A549 (cell line): ENCODE measurements around the gene PTPRF. TPM values are rescaled to one million over a fixed set of nuclear protein-coding genes. Genes with fewer than 3 reads are reported as not detected.

Experiments
- ATAC-seq, 2 experiments: fragments of 200-7000 bp in 1 of 2; fragments of >200 bp in 1 of 2; cut with Nextera tagmentation in 1 of 2; cut with Tn5 transposase in 1 of 2; 3 replicates each; pipeline versions ENCODE4 v1.8.0 to v1.9.1; 2018 to 2020; ENCODE audit warnings: mild to moderate bottlenecking in 1 of 2, moderate library complexity in 1 of 2
- CTCF ChIA-PET: fragments of 300-600 bp; sonication (Branson Sonifier 250); formaldehyde crosslinking; extraction: SDS; loops from one replicate; lab custom pipeline; 2021; ENCODE audit warnings: antibody characterized with exemption, inconsistent platforms; lab: Yijun Ruan, JAX
- POLR2A ChIA-PET: fragments of 350-600 bp; formaldehyde crosslinking; extraction: SDS; loops from one replicate; lab custom pipeline; 2021; ENCODE audit warnings: antibody characterized with exemption, inconsistent platforms; lab: Yijun Ruan, JAX
- DNase-seq, 2 experiments: peaks; one replicate each; pipeline versions ENCODE4 v3.0.0 to v3.0.0-alpha.2; 2011 to 2016; ENCODE audit warnings: low read depth in 1 of 2, low spot score in 1 of 2
- FAIRE-seq: peaks from 2 replicates; lab custom pipeline; 2011; peaks lifted over from hg19 to GRCh38; lab: Jason Lieb, UNC
- H3K27ac ChIP-seq, 2 experiments: fragments of >200 bp; sonication (Bioruptor Twin); formaldehyde crosslinking; 3 replicates each; pipeline ENCODE4 v1.5.1; 2016 to 2017
- H3K4me1 ChIP-seq: fragments of >200 bp; sonication (Bioruptor Twin); formaldehyde crosslinking; 3 replicates; pipeline ENCODE4 v1.6.1; 2016
- H3K4me2 ChIP-seq: fragments of >200 bp; sonication (Bioruptor Twin); formaldehyde crosslinking; 3 replicates; pipeline ENCODE4 v1.6.1; 2016
- H3K4me3 ChIP-seq: fragments of >200 bp; sonication (Bioruptor Twin); formaldehyde crosslinking; 3 replicates; pipeline ENCODE4 v1.5.1; 2016
- H3K9me3 ChIP-seq: fragments of >200 bp; sonication (Bioruptor Twin); formaldehyde crosslinking; 3 replicates; pipeline ENCODE4 v1.6.1; 2016
- ATOH8 ChIP-seq: fragments of 250-450 bp; sonication (Bioruptor Pico); IDR thresholded peaks from 2 replicates; pipeline ENCODE4 v1.5.0; 2020; ENCODE audit warnings: low read depth, mild to moderate bottlenecking, moderate library complexity
- CBX2 ChIP-seq: fragments of 200-600 bp; sonication (generic); IDR thresholded peaks from 2 replicates; pipeline ENCODE4 v1.6.1; 2016; ENCODE audit warnings: low read depth, mild to moderate bottlenecking, borderline replicate concordance
- CBX8 ChIP-seq: fragments of 200-600 bp; sonication (generic); IDR thresholded peaks from 2 replicates; pipeline ENCODE4 v1.6.1; 2016
- CEBPB ChIP-seq, 2 experiments: fragments of >200 bp in 1 of 2; sonication (Bioruptor Twin) in 1 of 2; formaldehyde crosslinking in 1 of 2; IDR thresholded peaks; 2 replicates each; pipeline ENCODE4 v1.6.1; 2012 to 2016
- CHD2 ChIP-seq: fragments of 150-350 bp; IDR thresholded peaks from 2 replicates; pipeline ENCODE4 v1.6.1; 2014; ENCODE audit warnings: low read length; ENCODE audit not compliant: partially characterized antibody
- CTCF ChIP-seq: fragments of >200 bp; sonication (Bioruptor Twin); formaldehyde crosslinking; IDR thresholded peaks from 3 replicates; pipeline ENCODE4 v1.5.1; 2016
- EHF ChIP-seq: fragments of 250-450 bp; sonication (Bioruptor Pico); IDR thresholded peaks from 2 replicates; pipeline ENCODE4 v1.5.0; 2020; ENCODE audit warnings: mild to moderate bottlenecking
- EHMT2 ChIP-seq: fragments of 200-600 bp; sonication (generic); IDR thresholded peaks from 2 replicates; pipeline ENCODE4 v1.6.1; 2016; ENCODE audit warnings: antibody characterized with exemption, low read depth, mild to moderate bottlenecking, moderate library complexity
- EP300 ChIP-seq, 2 experiments: fragments of >200 bp; sonication (Bioruptor Twin); formaldehyde crosslinking; IDR thresholded peaks; 2 replicates in 1 of 2; 3 replicates in 1 of 2; pipeline ENCODE4 v1.6.1; 2016 to 2017
- FOSL2 ChIP-seq, 2 experiments: fragments of 450-650 bp in 1 of 2; fragments of >200 bp in 1 of 2; sonication (Bioruptor Twin) in 1 of 2; formaldehyde crosslinking; IDR thresholded peaks; 2 replicates each; pipeline versions ENCODE4 v1.5.0 to v1.6.1; 2016 to 2020; ENCODE audit warnings: mild to moderate bottlenecking in 1 of 2, moderate library complexity in 1 of 2
- GATA3 ChIP-seq: IDR thresholded peaks from 2 replicates; pipeline ENCODE4 v1.6.1; 2012; ENCODE audit warnings: borderline replicate concordance
- HEYL ChIP-seq: fragments of 250-450 bp; sonication (Bioruptor Pico); IDR thresholded peaks from 2 replicates; pipeline ENCODE4 v1.8.0; 2021; ENCODE audit warnings: mild to moderate bottlenecking, moderate library complexity
- HOXA7 ChIP-seq: fragments of 250-450 bp; sonication (Bioruptor Pico); IDR thresholded peaks from 2 replicates; pipeline ENCODE4 v1.5.0; 2020; ENCODE audit warnings: mild to moderate bottlenecking, moderate library complexity
- NFE2L2 ChIP-seq: fragments of 150-350 bp; conservative IDR thresholded peaks from 2 replicates; pipeline ENCODE4 v1.6.1; 2014; ENCODE audit warnings: low read length
- POLR2AphosphoS2 ChIP-seq: conservative IDR thresholded peaks from 2 replicates; pipeline ENCODE4 v1.6.1; 2012; ENCODE audit warnings: low read length, improper control_type of control experiment, inconsistent platforms
- RAD21 ChIP-seq, 2 experiments: fragments of >200 bp in 1 of 2; sonication (Bioruptor Twin) in 1 of 2; formaldehyde crosslinking in 1 of 2; IDR thresholded peaks in 1 of 2; conservative IDR thresholded peaks in 1 of 2; 2 replicates in 1 of 2; 3 replicates in 1 of 2; pipeline ENCODE4 v1.6.1; 2012 to 2018; ENCODE audit warnings: inconsistent platforms in 1 of 2
- RARB ChIP-seq: fragments of 250-450 bp; sonication (Bioruptor Pico); IDR thresholded peaks from 2 replicates; pipeline ENCODE4 v1.8.0; 2021; ENCODE audit warnings: mild to moderate bottlenecking, moderate library complexity
- SMC3 ChIP-seq: fragments of >200 bp; sonication (Bioruptor Twin); formaldehyde crosslinking; IDR thresholded peaks from 3 replicates; pipeline ENCODE4 v1.6.1; 2018; ENCODE audit warnings: inconsistent platforms
- ZC3H11A ChIP-seq: fragments of 450-650 bp; IDR thresholded peaks from 2 replicates; pipeline ENCODE4 v1.6.1; 2014; ENCODE audit warnings: antibody characterized with exemption, mild to moderate bottlenecking
- ZNF302 ChIP-seq: fragments of 250-450 bp; sonication (Bioruptor Pico); IDR thresholded peaks from 2 replicates; pipeline ENCODE4 v1.9.0; 2021; ENCODE audit warnings: inconsistent platforms, mild to moderate bottlenecking, moderate library complexity
- ZSCAN20 ChIP-seq: fragments of 250-450 bp; sonication (Bioruptor Pico); IDR thresholded peaks from 2 replicates; pipeline ENCODE4 v1.8.0; 2022; ENCODE audit warnings: mild to moderate bottlenecking, moderate library complexity
- WGBS: methylation state at CpG from one replicate; pipeline ENCODE4 v1.1.6; 2017; ENCODE audit errors: missing lambda C conversion rate; 5-methylcytosine and 5-hydroxymethylcytosine counted together
- polyA plus RNA-seq, 4 experiments: library from polyadenylated mRNA; depleted of rRNA in 3 of 4; stranded (reverse); fragments of >200 nt; fragmentation: RNase III in 1 of 4; extraction: RNeasy Plus Mini Kit Qiagen cat#74134 plus additional on column Dnase treatment in 1 of 4; gene quantifications; 2 replicates in 3 of 4; 3 replicates in 1 of 4; pipeline ENCODE4 v1.2.3, GENCODE V29; 2011 to 2017
- TF ChIP-seq, protein P1 (sequence below): fragments of 150-350 bp; IDR thresholded peaks from 2 replicates; pipeline ENCODE4 v1.6.1; 2014; ENCODE audit warnings: low read depth, mild to moderate bottlenecking, low read length

The PTPRF gene
- polyA plus RNA-seq, 2 of the 4 experiments (the other 2 are of a cell fraction), result 68.5 to 96.5 TPM

GRCh38 chr1:43592974-43593683 is 62.4 kb downstream of the PTPRF start:
- no peaks in the 10 kb centered on the region for H3K4me1 ChIP-seq
- H3K27ac ChIP-seq, result no peak overlapping the region
- no peak for DNase-seq
- no peak for TF ChIP-seq ZSCAN20 (CRISPR knock-in tag)
- TF ChIP-seq CBX2, result no peak
- no peak for TF ChIP-seq RARB
- TF ChIP-seq GATA3, result no peak
- no peak for TF ChIP-seq HOXA7 (CRISPR knock-in tag)
- no peak for TF ChIP-seq CHD2
- no peak for TF ChIP-seq POLR2AphosphoS2
- no peak for TF ChIP-seq ZNF302
- TF ChIP-seq HEYL (CRISPR knock-in tag), result no peak
- no peak for TF ChIP-seq CTCF
- no peak for TF ChIP-seq ZC3H11A
- no peak for TF ChIP-seq EP300 (IDR thresholded peaks at IDR 0.05)
- TF ChIP-seq SMC3, result no peak
- TF ChIP-seq, all 56 proteins: peak for 0
- POLR2A ChIA-PET, result no interaction called here
- ATAC-seq (no peak), FAIRE-seq (no peak)
- Histone ChIP-seq H3K4me2 (no peak overlapping the region), H3K4me3 (no peak overlapping the region), H3K9me3 (no peaks in the 10 kb centered on the region)
- CTCF ChIA-PET, result no interaction called here
- 100% methylated on average over 3 of the region's 16 CpGs for WGBS

- no peak for ATAC-seq
- Histone ChIP-seq H3K4me3 (no peak overlapping the region), H3K9me3 (no peaks in the 10 kb centered on the region), H3K27ac (no peak overlapping the region), H3K4me2 (no peak overlapping the region), H3K4me1 (no peaks in the 10 kb centered on the region)
- no peak for FAIRE-seq
- ChIA-PET POLR2A (no interaction called here), CTCF (interaction anchor here (1.1 kb wide), 1 partner anchor 18 kb away, joined by 3 read pairs; no protein-coding TSS in a partner anchor)
- TF ChIP-seq FOSL2 (IDR thresholded peaks at IDR 0.05), result no peak
- no peak for TF ChIP-seq FOSL2 (CRISPR knock-in tag; IDR thresholded peaks at IDR 0.05)
- TF ChIP-seq EHMT2, result no peak
- TF ChIP-seq CBX8, result no peak
- TF ChIP-seq HOXA7 (CRISPR knock-in tag), result no peak
- no peak for TF ChIP-seq ZNF302
- TF ChIP-seq CEBPB (IDR thresholded peaks at IDR 0.05), result no peak
- TF ChIP-seq, protein P1, sequence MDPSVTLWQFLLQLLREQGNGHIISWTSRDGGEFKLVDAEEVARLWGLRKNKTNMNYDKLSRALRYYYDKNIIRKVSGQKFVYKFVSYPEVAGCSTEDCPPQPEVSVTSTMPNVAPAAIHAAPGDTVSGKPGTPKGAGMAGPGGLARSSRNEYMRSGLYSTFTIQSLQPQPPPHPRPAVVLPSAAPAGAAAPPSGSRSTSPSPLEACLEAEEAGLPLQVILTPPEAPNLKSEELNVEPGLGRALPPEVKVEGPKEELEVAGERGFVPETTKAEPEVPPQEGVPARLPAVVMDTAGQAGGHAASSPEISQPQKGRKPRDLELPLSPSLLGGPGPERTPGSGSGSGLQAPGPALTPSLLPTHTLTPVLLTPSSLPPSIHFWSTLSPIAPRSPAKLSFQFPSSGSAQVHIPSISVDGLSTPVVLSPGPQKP, result no peak
- TF ChIP-seq EHF (CRISPR knock-in tag), result no peak
- TF ChIP-seq POLR2AphosphoS2, result no peak
- TF ChIP-seq RAD21 (conservative IDR thresholded peaks at IDR 0.05 in 1 of 2, IDR thresholded peaks at IDR 0.05 in 1 of 2), result no peak
- no peak for TF ChIP-seq NFE2L2
- 79% methylated on average over 7 of the region's 8 CpGs for WGBS
- no peak for DNase-seq
These were observed 65.9 kb downstream of the PTPRF start for GRCh38 chr1:43596579-43596978.

- Histone ChIP-seq H3K4me3 (no peak overlapping the region), H3K9me3 (no peaks in the 10 kb centered on the region), H3K27ac (no peak overlapping the region), H3K4me1 (no peaks in the 10 kb centered on the region), H3K4me2 (no peak overlapping the region)
- FAIRE-seq, result no peak
- WGBS, result 88% methylated on average over 5 of the region's 5 CpGs
- TF ChIP-seq CTCF (no peak), ATOH8 (no peak), CEBPB (IDR thresholded peaks at IDR 0.05) (no peak)
- POLR2A ChIA-PET, result no interaction called here
- DNase-seq, result no peak
- no peak for ATAC-seq
- CTCF ChIA-PET, result no interaction called here
These were observed 66.3 kb downstream of the PTPRF start for GRCh38 chr1:43597028-43597427.
